Mesothelial cell of epicardium (in vitro differentiated cells): Measurements from ENCODE around the gene EAPP. TPM values are rescaled to one million over a fixed set of nuclear protein-coding genes. Genes with fewer than 3 reads are reported as not detected.

ENCODE experiments used
- DNase-seq, 2 experiments: peaks; one replicate each; pipeline ENCODE4 v3.0.0; 2021; ENCODE audit warnings: low spot score in 2 of 2; ENCODE audit not compliant: unreplicated experiment in 2 of 2
- H3K27ac Mint-ChIP-seq: 2 replicates; pipeline ENCODE4 v1.8.0; 2021; ENCODE audit warnings: mixed read lengths
- H3K27me3 Mint-ChIP-seq: 2 replicates; pipeline ENCODE4 v1.8.0; 2021; ENCODE audit warnings: low read depth, mixed read lengths
- H3K36me3 Mint-ChIP-seq: 2 replicates; pipeline ENCODE4 v1.8.0; 2021; ENCODE audit warnings: mixed read lengths
- H3K4me1 Mint-ChIP-seq: 2 replicates; pipeline ENCODE4 v1.8.0; 2021; ENCODE audit warnings: mixed read lengths
- H3K4me3 Mint-ChIP-seq: 2 replicates; pipeline ENCODE4 v1.8.0; 2021; ENCODE audit warnings: mild to moderate bottlenecking, moderate library complexity, mixed read lengths
- H3K9me3 Mint-ChIP-seq: 2 replicates; pipeline ENCODE4 v1.8.0; 2021; ENCODE audit warnings: mixed read lengths
- CTCF ChIP-seq: fragments of 200-600 bp; sonication (generic); IDR thresholded peaks from one replicate; pipeline ENCODE4 v1.5.0; 2021; ENCODE audit warnings: antibody characterized with exemption; ENCODE audit not compliant: unreplicated experiment
- total RNA-seq: library from RNA; stranded (reverse); gene quantifications from 3 replicates; pipeline ENCODE4 v1.2.1, GENCODE V29; 2021

EAPP gene
- total RNA-seq, 1 donor from 2014 or later, result 41.4 TPM

GRCh38 chr14:34474187-34474679 is 65.3 kb downstream of the EAPP start:
- Mint-ChIP-seq H3K27ac (no peak overlapping the region), H3K27me3 (no peaks in the 10 kb centered on the region), H3K36me3 (no peaks in the 10 kb centered on the region), H3K4me3 (no peak overlapping the region), H3K4me1 (no peaks in the 10 kb centered on the region), H3K9me3 (peaks cover 5% of the 10 kb centered on the region)
- DNase-seq, result no peak
- TF ChIP-seq CTCF, result no peak

DNA sequence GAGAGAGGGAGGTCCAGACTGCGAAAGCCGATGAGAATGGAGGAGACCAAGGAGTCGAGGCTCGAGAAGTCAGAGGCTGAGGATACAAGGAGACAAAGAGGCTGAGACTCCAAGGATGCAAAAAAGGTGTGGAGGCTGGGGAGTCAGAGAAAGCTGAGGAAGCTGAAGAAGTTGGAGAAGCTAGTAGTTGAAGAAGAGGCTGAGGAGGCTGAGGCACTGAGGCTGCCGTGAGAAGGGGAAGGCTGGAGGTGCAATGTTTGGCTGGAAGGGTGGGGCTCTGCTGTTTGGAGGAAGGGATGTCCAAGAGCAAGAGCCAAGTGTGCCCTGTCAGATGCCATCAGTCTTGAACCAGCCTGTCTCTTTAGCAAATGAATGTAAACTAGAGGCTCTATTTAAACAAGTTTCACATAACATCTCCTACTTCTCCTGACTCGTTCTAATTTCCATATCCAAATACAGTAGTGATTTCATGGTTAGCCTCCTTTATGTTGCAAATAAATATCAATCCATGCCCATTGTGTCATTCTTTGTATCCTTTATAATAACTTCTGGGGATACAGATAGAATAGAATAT is 66.7 kb downstream of the EAPP start:
- no peak for TF ChIP-seq CTCF
- DNase-seq, result no peak
- Mint-ChIP-seq H3K9me3 (peaks cover 5% of the 10 kb centered on the region), H3K27ac (no peak overlapping the region), H3K27me3 (peaks cover 1% of the 10 kb centered on the region), H3K4me1 (no peaks in the 10 kb centered on the region), H3K36me3 (no peaks in the 10 kb centered on the region), H3K4me3 (no peak overlapping the region)

DNA sequence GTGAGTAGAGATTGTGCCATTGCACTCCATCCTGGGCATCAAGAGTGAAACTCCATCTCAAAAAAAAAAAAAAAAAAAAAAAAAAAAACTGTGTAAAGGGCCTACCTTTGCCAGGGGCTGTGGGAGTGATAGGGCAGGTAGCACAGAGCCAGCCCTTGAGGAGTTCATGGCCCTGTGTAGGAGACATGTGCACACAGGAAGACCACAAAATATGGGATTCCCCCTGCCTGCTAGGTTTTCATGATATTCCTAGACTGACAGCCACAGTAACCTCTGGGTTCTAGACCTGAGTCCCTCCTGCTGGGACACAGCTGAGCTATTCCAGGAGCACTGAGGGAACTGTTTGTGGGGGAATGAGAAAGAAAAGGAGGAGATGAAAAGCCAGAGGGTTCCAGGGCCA is 69.2 kb downstream of the EAPP start:
- no peak overlapping the region for H3K4me3 Mint-ChIP-seq
- DNase-seq, result no peak
- no peak overlapping the region for H3K27ac Mint-ChIP-seq
- no peaks in the 10 kb centered on the region for H3K4me1 Mint-ChIP-seq
- no peak for TF ChIP-seq CTCF
- no peaks in the 10 kb centered on the region for H3K36me3 Mint-ChIP-seq
- H3K27me3 Mint-ChIP-seq, result peaks cover 3% of the 10 kb centered on the region
- no peaks in the 10 kb centered on the region for H3K9me3 Mint-ChIP-seq

DNA sequence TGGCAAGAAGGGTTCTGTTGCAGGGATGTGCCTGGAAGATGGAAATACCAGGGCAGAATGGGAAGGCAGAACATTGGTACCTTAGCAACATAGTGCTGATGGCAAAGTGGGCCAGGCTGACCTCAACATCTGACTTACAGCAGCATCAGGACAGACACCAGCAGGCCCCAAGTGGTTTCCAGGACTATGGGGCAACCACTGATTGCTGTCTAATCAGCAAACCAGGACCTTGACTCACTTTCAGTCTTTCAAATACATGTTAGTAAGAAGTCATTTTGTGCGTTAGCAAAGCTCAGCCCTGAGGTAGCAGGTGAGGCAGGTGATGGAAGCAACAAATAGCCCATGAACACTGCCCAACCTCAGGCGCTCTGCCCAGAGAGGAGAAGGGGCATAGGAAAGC is 72.8 kb downstream of the EAPP start:
- H3K27me3 Mint-ChIP-seq, result peaks cover 3% of the 10 kb centered on the region
- H3K4me3 Mint-ChIP-seq, result no peak overlapping the region
- DNase-seq, result no peak
- H3K27ac Mint-ChIP-seq, result no peak overlapping the region
- peaks cover 2% of the 10 kb centered on the region for H3K4me1 Mint-ChIP-seq
- no peaks in the 10 kb centered on the region for H3K9me3 Mint-ChIP-seq
- TF ChIP-seq CTCF, result no peak
- no peaks in the 10 kb centered on the region for H3K36me3 Mint-ChIP-seq

Other genes starting within 250 kb of the EAPP start
- 10.4 to 11.4 TPM (median 11.3 TPM) in 3 replicates for gene SPTSSA, start 77.5 kb downstream of the EAPP start, total RNA-seq
- gene SNX6, start 90.4 kb upstream of the EAPP start, total RNA-seq, result 60.2 to 62.8 TPM (median 62.5 TPM) in 3 replicates
- gene CFL2, start 174.9 kb upstream of the EAPP start, total RNA-seq, result 52.4 to 57.8 TPM (median 54.0 TPM) in 3 replicates